Frontal cortex (tissue), 4 donors: Measurements from ENCODE around the gene C17orf75. TPM values are rescaled to one million over a fixed set of nuclear protein-coding genes. Genes with fewer than 3 reads are reported as not detected.
"Not testable (repeated sequence)": the region's sequence is repeated elsewhere in the genome, so short reads cannot be mapped to it uniquely, and the experiment has no call there.

Experiments used
- DNase-seq, 2 donors: peaks; one replicate each; pipeline ENCODE4 v3.0.0; 2012; ENCODE audit warnings: low spot score in 2 of 2
- FAIRE-seq: peaks from 2 replicates; lab custom pipeline; 2012; peaks lifted over from hg19 to GRCh38; lab: Jason Lieb, UNC
- total RNA-seq: library from RNA; depleted of rRNA; stranded (reverse); fragments of >200 nt; gene quantifications from one replicate; pipeline ENCODE4 v1.2.3, GENCODE V29; 2014
- donor health status: control.
- donor health status: control.
- donor health status: control.

C17orf75 gene, protein sequence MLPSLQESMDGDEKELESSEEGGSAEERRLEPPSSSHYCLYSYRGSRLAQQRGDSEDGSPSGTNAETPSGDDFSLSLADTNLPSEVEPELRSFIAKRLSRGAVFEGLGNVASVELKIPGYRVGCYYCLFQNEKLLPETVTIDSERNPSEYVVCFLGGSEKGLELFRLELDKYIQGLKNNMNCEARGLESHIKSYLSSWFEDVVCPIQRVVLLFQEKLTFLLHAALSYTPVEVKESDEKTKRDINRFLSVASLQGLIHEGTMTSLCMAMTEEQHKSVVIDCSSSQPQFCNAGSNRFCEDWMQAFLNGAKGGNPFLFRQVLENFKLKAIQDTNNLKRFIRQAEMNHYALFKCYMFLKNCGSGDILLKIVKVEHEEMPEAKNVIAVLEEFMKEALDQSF
- total RNA-seq, result 47.3 TPM

DNA sequence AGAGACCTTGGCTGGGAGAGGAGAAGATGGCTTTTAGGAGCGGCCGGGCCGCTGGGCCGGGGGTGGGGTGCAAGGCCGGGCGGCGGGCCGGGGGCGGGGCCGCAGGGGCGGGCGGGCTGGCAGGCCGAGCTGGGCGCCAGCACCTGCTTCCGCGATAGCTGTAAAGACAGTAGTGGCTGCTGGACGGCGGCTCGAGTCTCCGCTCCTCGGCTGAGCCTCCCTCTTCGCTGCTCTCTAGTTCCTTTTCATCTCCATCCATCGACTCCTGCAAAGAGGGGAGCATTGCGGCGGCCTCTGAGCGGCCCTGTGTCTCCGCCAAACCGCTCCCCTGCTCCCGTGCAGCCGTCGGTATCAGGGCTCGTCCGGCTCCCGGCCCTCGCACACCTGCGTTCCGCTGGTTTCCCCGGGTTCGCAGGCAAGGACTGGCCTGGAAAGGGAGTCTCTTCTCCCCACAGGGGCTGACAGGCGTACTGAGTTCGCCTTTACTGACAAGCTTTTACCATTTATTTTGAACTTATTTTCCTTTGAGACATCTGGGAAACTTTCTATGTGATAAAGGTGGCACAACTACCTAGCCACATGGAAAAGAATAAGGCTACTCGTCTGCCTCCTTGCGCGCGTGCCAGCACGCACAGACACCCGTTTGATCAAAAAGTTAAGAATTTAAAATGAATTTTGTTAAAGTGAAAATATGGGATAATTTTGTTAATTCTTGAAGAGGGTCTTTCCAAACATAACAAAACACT, at the start of gene C17orf75:
C17orf75 (minus strand) TSS at position 317 of the 746 bp plus-strand sequence; CDS start at position 283, 34 bp downstream.
- FAIRE-seq (no peak), DNase-seq (peak; percentile 61 to 73)

DNA sequence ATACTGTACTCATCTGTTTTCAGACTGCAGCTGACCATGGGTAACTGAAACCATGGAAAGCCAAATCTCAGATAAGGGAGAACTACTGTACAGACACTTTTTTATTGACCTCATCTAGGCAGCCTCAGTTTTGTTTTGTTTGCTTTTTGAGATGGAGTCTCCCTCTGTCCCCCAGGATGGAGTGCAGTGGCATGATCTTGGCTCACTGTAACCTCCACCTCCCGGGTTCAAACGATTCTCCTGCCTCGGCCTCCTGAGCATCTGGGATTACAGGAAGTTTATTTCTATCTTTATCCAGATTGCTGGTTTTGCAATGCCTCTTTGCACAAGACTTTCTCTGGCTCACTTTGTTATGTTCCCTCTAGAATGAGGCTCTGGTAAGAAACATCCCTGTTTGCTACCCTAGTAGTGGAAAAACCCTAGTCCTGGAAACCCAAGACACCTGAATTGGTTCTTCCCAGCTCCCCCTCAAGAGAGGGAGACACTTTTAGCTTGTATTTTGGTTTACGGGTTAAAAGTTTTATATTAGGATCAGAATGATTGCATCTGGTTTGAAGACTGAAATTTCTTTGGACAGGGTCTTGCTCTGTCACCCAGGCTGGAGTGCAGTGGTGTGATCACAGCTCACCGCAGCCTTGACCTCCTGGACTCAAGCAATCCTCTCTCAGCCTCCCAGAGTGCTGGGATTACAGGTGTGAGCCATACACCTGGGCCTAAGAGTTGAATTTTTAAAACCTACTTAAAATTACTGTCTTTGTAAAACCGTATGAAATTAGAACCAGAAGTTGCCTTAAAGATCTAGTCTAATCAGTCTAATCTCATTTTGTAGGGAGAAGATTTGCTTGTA, 46.9 kb upstream of the C17orf75 start:
- no peak for FAIRE-seq
- DNase-seq, result no peak

DNA sequence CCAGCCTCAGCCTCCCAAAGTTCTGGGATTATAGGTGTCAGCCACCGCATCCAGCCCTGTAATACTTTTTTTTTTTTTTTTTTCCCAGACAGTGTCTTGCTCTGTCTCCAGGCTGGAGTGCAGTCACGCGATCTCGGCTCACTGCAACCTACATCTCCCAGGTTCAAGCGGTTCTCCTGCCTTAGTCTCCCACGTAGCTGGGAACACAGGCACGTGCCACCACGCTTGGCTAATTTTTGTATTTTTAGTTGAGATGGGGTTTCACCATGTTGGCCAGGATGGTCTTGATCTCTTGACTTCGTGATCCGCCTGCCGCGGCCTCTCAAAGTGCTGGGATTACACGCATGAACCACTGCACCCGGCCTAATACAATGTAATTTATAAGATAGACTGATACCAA, 46.2 kb upstream of the C17orf75 start:
- not testable (repeated sequence) for DNase-seq, FAIRE-seq

GRCh38 chr17:32386844-32387243, 44.9 kb upstream of the C17orf75 start:
- DNase-seq (no peak), FAIRE-seq (no peak)

DNA sequence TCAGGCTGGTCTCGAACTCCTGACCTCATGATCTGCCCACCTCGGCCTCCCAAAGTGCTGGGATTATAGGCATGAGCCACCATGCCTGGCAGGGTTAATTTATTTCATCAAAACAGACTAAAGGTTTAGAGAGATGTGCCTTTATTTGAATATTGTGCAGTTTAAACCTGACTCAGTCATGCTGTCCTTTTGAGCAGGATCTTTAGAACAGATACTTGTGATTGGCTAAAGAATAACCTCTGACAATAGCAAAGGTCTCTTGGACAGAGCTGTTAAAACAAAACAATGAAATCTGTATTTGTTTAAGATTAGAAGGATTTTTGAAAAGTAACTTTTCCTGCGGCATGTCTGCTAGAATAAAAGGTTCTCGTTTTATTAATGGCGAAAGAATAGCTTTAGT, 44.0 kb upstream of the C17orf75 start:
- DNase-seq, result no peak
- no peak for FAIRE-seq

DNA sequence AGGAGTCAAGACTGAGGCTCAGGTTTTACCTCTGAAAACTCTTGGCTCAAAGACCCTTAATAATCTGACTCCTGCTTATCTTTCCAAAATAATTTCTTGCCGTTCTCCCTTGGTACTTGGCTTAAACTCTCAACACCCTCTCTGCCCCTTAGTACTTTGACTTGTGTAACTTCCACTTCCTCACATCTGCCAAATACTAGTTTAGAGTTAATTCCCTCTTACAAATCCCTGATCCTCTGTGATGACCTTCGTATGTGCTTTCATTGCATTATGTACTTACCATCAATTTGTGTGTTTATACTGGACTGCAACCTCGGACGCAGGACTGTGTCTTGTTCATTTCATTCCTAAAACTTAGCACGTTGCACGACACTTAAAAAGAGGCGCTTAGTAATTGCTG, 43.1 kb upstream of the C17orf75 start:
- DNase-seq (no peak), FAIRE-seq (no peak)

GRCh38 chr17:32383926-32384434, 42.0 kb upstream of the C17orf75 start:
- no peak for DNase-seq
- no peak for FAIRE-seq

- FAIRE-seq (no peak), DNase-seq (no peak)
Observed at GRCh38 chr17:32382526-32383223, 40.7 kb upstream of the C17orf75 start.

- DNase-seq, result no peak
- FAIRE-seq, result no peak
Observed at GRCh38 chr17:32370426-32370825, 28.5 kb upstream of the C17orf75 start.

DNA sequence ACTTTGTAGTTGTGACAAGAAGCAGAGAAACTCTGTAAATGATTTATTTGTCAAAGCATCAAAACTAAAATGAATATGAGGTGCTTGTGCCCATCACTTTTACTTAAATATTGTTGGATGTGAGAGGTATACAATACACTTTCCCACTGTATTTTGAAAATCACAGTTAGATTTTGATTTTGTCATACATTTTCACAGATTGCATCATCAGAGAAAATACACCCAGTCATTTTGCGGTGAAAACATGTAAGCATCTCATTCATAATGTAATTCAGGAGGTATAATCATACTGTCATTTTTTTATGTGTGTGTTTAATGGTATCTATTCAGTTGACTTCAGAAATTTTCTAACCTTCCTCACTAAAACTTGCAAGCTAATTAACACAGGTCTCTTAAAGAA, 19.3 kb upstream of the C17orf75 start:
- FAIRE-seq, result no peak
- DNase-seq, result no peak

GRCh38 chr17:32357615-32358014, 15.6 kb upstream of the C17orf75 start:
- FAIRE-seq, result no peak
- DNase-seq, result no peak

- FAIRE-seq (no peak), DNase-seq (no peak)
Observed at GRCh38 chr17:32356750-32357149, 14.8 kb upstream of the C17orf75 start.

DNA sequence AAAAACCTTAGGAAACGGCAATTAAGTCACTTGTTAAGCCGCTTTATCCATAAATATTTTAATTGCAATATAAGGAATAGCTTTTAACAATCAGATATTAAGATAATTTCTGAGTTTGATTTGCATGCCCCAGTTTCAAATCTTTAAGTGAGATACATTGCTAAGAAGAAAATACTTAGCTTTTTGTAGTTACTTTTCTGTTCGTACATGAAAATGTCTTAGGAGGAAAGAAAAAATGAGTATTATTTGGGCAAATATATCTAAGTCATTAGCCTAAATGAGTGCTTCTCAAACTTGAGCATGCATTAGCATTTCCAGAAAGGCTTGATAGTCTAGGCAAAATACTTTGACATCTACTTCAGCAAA, 14.4 kb upstream of the C17orf75 start:
- FAIRE-seq, result no peak
- no peak for DNase-seq

- FAIRE-seq (no peak), DNase-seq (no peak)
Observed at GRCh38 chr17:32355649-32356377, 13.8 kb upstream of the C17orf75 start.

DNA sequence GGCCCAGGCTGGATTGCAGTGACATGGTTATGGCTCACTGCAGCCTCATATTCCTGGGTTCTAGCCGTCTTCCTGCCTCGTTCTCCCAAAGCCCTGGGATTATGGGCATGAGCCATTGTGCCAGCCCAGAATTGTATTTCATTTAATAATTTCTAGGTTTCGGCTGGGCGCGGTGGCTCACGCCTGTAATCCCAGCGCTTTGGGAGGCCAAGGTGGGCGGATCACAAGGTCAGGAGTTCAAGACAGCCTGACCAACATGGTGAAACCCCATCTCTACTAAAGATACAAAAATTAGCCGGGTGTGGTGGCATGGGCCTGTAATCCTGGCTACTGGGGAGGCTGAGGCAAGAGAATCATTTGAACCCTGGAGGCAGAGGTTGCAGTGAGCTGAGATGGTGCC, 10.8 kb upstream of the C17orf75 start:
- not testable (repeated sequence) for FAIRE-seq

DNA sequence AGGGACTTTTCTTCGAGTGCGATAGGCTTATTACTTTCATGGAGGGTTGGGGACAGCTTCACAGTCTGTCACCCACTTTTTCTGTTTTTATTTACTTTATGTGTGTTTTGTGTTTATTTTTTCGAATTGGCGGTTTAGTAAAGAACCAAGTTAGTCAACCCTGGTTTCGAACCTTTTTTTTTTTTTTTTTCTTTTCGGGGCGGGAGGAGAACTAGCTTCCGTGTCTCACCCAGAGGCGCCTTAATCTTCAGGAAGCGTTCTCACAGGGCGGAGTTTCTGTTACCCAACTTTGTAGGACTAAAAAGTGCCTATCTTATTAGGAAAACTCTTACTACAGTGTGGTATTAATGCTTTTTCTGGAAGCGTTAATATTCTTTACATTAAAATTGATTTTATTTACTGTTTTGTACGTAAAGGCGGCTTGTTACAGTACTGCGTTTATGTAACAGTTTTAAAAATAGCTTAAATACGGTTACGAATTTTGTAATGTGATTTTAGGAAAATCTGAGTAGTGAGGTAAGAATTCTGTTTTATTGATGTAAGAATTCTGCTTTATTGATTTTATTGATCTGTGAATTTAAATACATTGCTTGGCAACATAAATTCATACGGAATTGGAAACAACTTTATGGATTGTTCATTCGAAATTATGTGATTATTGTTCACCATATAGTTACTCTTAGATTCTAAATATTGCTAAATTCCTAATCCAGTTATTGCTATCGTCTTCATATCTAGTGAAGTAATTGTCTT, 8.9 kb upstream of the C17orf75 start:
- DNase-seq (no peak), FAIRE-seq (no peak)

More for the DNA sequence above, 10.8 kb upstream of the C17orf75 start:
- not testable (repeated sequence) for DNase-seq

GRCh38 chr17:32349854-32350665, 8.1 kb upstream of the C17orf75 start, which contains the start of gene ZNF207:
ZNF207 (plus strand) TSS chr17:32350157; CDS start chr17:32350286, 129 bp downstream.
- peak; percentile 78 to 86 for DNase-seq
- FAIRE-seq, result no peak
